Ishikawa (cell line): Measurements from ENCODE around the gene FOXK1.
A peak's percentile ranks its signal among the peaks of the same experiment; 100 is the strongest.

Experiments
- CEBPB ChIP-seq: IDR thresholded peaks from 2 replicates; pipeline ENCODE4 v1.6.1; 2012
- CREB1 ChIP-seq: IDR thresholded peaks from 2 replicates; pipeline ENCODE4 v1.6.1; 2012; ENCODE audit warnings: low read depth
- EGR1 ChIP-seq: IDR thresholded peaks from 2 replicates; pipeline ENCODE4 v1.6.1; 2012
- EP300 ChIP-seq: IDR thresholded peaks from 2 replicates; pipeline ENCODE4 v1.6.1; 2012; ENCODE audit warnings: borderline replicate concordance
- FOXM1 ChIP-seq: IDR thresholded peaks from 2 replicates; pipeline ENCODE4 v1.6.1; 2012; ENCODE audit warnings: low read depth, borderline replicate concordance
- NFIC ChIP-seq: IDR thresholded peaks from 2 replicates; pipeline ENCODE4 v1.6.1; 2012
- RAD21 ChIP-seq: IDR thresholded peaks from 2 replicates; pipeline ENCODE4 v1.6.1; 2012; ENCODE audit warnings: low read depth
- REST ChIP-seq: IDR thresholded peaks from 2 replicates; pipeline ENCODE4 v1.6.1; 2012; ENCODE audit warnings: low read depth, mild to moderate bottlenecking
- TAF1 ChIP-seq: IDR thresholded peaks from 2 replicates; pipeline ENCODE4 v1.6.1; 2012; ENCODE audit warnings: low read depth, mild to moderate bottlenecking
- TCF12 ChIP-seq: IDR thresholded peaks from 2 replicates; pipeline ENCODE4 v1.6.1; 2012; ENCODE audit warnings: low read depth
- TEAD4 ChIP-seq: IDR thresholded peaks from 2 replicates; pipeline ENCODE4 v1.6.1; 2012
- YY1 ChIP-seq: IDR thresholded peaks from 2 replicates; pipeline ENCODE4 v1.6.1; 2012; ENCODE audit warnings: low read depth
- ZBTB7A ChIP-seq: IDR thresholded peaks from 2 replicates; pipeline ENCODE4 v1.6.1; 2012; ENCODE audit warnings: low read depth
- TF ChIP-seq, protein P1 (sequence below): IDR thresholded peaks from 2 replicates; pipeline ENCODE4 v1.6.1; 2012
- TF ChIP-seq, protein P2 (sequence below): IDR thresholded peaks from 2 replicates; pipeline ENCODE4 v1.6.1; 2012

FOXK1 gene

DNA sequence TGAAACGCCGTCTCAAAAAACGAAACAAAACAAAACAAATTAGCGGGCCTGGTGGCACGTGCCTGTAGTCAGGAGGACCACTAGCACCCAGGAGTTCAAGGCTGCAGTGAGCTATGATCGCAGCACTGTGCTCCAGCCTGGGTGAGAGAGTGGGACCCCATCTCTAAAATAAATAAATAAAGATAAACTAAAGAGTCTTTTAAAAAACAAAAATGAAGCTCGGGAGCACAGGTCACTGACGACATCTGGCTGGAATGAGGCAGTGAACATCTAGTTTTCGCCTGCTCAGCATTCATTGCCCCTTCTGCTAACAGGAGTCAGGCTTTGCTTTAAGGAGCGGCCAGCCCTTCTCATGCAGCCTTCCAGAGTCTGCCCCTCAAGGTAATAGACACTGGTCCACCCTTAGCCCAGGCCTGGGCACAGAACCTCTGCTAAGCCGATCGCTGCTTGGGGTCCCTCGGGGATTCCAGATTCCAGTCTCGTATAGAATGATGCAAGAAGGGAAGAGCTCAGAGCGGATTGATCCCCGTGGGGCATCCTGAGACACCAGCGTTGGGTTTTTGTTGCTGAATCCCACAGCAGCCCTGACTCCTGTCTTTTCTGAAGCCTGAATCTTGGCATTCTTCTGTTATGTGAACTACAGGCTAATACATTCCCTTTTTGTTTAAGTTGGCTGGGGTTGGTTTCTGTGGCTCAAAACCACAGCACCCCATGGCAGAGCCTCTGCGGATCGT is 14.2 kb upstream of the FOXK1 start:
- TF ChIP-seq, protein P1, sequence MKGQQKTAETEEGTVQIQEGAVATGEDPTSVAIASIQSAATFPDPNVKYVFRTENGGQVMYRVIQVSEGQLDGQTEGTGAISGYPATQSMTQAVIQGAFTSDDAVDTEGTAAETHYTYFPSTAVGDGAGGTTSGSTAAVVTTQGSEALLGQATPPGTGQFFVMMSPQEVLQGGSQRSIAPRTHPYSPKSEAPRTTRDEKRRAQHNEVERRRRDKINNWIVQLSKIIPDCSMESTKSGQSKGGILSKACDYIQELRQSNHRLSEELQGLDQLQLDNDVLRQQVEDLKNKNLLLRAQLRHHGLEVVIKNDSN, result no peak
- TF ChIP-seq, protein P2, sequence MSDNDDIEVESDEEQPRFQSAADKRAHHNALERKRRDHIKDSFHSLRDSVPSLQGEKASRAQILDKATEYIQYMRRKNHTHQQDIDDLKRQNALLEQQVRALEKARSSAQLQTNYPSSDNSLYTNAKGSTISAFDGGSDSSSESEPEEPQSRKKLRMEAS, result no peak
- no peak for TF ChIP-seq FOXM1
- no peak for TF ChIP-seq TEAD4
- TF ChIP-seq RAD21, result no peak
- TF ChIP-seq NFIC, result no peak
- no peak for TF ChIP-seq TCF12
- no peak for TF ChIP-seq EGR1
- no peak for TF ChIP-seq YY1
- no peak for TF ChIP-seq TAF1
- TF ChIP-seq EP300, result no peak
- no peak for TF ChIP-seq REST
- TF ChIP-seq ZBTB7A, result no peak
- no peak for TF ChIP-seq CREB1
- TF ChIP-seq CEBPB, result no peak

- TF ChIP-seq ZBTB7A (no peak), CEBPB (no peak), CREB1 (no peak), FOXM1 (no peak)
These were observed 13.6 kb upstream of the FOXK1 start for GRCh38 chr7:4668510-4668847.

GRCh38 chr7:4670791-4671190 is 11.3 kb upstream of the FOXK1 start:
- TF ChIP-seq REST, result no peak
- TF ChIP-seq, protein P1, result peak; percentile 61
- TF ChIP-seq EP300, result no peak
- no peak for TF ChIP-seq YY1

DNA sequence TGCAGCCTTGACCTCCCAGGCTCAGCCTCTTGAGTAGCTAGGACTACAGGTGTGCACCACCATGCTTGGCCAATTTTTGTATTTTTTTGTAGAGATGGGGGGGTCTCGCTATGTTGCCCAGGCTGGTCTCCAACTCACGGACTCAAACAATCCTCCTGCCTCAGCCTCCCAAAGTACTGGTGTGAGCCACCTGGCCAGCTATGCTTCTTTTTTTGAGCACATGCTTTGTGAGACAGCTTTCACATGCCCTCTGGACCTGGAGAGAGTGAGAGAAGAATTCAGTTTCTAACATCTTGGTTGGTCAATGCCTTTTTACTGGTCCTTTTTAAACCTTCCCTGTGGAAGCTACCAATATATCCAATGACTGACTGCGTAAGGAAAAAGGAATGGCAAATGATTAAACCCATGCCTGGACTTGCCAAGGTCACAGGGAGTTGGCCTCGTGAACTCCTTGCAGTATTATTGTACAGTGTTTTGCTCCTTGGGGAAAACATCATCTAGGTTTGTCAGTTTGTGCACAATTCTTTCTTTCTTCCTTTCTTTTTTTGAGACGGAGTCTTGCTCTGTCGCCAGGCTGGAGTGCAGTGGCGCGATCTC is 6.2 kb upstream of the FOXK1 start:
- TF ChIP-seq FOXM1 (no peak), TAF1 (no peak), YY1 (no peak), CEBPB (no peak), ZBTB7A (no peak), NFIC (no peak), TEAD4 (no peak), RAD21 (no peak), EGR1 (no peak), REST (no peak), TCF12 (no peak)
- TF ChIP-seq, protein P2, result no peak
- TF ChIP-seq, protein P1, result no peak
